Neutrophil (primary cell): ENCODE results near the gene WDR7.

Source experiments
- H3K27ac ChIP-seq: fragments of 200-600 bp; sonication (generic); 2 replicates; pipeline ENCODE4 v1.5.1; 2016; ENCODE audit warnings: mild to moderate bottlenecking, moderate library complexity
- H3K27me3 ChIP-seq: fragments of 200-600 bp; sonication (generic); 2 replicates; pipeline ENCODE4 v1.6.0; 2016; ENCODE audit warnings: mild to moderate bottlenecking
- H3K36me3 ChIP-seq: fragments of 200-600 bp; sonication (generic); 2 replicates; pipeline ENCODE4 v1.5.1; 2017
- H3K4me1 ChIP-seq, 2 experiments: fragments of 200-600 bp in 1 of 2; sonication (generic) in 1 of 2; 1 replicate in 1 of 2; 2 replicates in 1 of 2; pipeline versions ENCODE4 v1.5.1 to v1.6.1; 2013 to 2016; ENCODE audit warnings: low read depth in 1 of 2, low read length in 1 of 2, mild to moderate bottlenecking in 1 of 2, moderate library complexity in 1 of 2; ENCODE audit not compliant: control insufficient read depth in 1 of 2, insufficient read depth in 1 of 2
- H3K4me3 ChIP-seq, 2 experiments: fragments of 200-600 bp in 1 of 2; sonication (generic) in 1 of 2; 1 replicate in 1 of 2; 2 replicates in 1 of 2; pipeline ENCODE4 v1.5.1; 2013 to 2016; ENCODE audit warnings: low read depth in 1 of 2, low read length in 1 of 2, mild to moderate bottlenecking in 1 of 2, moderate library complexity in 1 of 2
- H3K9me3 ChIP-seq: fragments of 200-600 bp; sonication (generic); 2 replicates; pipeline ENCODE4 v1.5.1; 2016
- TF ChIP-seq, protein P1 (sequence below): fragments of 200-600 bp; sonication (generic); IDR thresholded peaks from 2 replicates; pipeline ENCODE4 v1.5.1; 2016; ENCODE audit warnings: antibody characterized with exemption

Gene WDR7

DNA sequence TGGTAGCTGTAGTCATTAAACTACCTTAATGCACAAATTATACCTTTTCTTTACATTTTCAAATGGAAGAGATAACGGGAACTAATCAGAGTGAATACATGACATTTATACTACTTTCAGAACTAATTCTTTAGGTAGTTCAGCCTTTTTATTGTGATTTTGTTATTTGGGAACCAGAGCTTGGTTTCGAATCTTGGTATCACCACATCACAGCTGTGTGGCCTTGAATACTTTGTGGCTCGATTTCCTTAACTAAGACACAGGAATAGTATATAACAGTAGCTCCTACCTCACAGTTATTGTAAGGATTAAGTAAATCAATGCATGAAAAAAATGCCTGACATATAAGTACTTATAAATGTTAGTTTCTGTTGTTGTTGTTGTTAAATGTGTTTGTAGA lies 240.0 kb downstream of the WDR7 start:
- Histone ChIP-seq H3K27me3 (no peaks in the 10 kb centered on the region), H3K4me3 (no peak overlapping the region), H3K4me1 (no peaks in the 10 kb centered on the region), H3K27ac (no peak overlapping the region), H3K9me3 (no peaks in the 10 kb centered on the region), H3K36me3 (no peaks in the 10 kb centered on the region)
- TF ChIP-seq, protein P1, sequence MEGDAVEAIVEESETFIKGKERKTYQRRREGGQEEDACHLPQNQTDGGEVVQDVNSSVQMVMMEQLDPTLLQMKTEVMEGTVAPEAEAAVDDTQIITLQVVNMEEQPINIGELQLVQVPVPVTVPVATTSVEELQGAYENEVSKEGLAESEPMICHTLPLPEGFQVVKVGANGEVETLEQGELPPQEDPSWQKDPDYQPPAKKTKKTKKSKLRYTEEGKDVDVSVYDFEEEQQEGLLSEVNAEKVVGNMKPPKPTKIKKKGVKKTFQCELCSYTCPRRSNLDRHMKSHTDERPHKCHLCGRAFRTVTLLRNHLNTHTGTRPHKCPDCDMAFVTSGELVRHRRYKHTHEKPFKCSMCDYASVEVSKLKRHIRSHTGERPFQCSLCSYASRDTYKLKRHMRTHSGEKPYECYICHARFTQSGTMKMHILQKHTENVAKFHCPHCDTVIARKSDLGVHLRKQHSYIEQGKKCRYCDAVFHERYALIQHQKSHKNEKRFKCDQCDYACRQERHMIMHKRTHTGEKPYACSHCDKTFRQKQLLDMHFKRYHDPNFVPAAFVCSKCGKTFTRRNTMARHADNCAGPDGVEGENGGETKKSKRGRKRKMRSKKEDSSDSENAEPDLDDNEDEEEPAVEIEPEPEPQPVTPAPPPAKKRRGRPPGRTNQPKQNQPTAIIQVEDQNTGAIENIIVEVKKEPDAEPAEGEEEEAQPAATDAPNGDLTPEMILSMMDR, result no peak

- no peaks in the 10 kb centered on the region for H3K27me3 ChIP-seq
- H3K9me3 ChIP-seq, result no peaks in the 10 kb centered on the region
- no peaks in the 10 kb centered on the region for H3K36me3 ChIP-seq
- no peaks in the 10 kb centered on the region for H3K4me1 ChIP-seq
- no peak overlapping the region for H3K4me3 ChIP-seq
- TF ChIP-seq, protein P1, result no peak
- no peak overlapping the region for H3K27ac ChIP-seq
Measured at GRCh38 chr18:56891870-56892269, 240.7 kb downstream of the WDR7 start.

- H3K27me3 ChIP-seq, result no peaks in the 10 kb centered on the region
- no peak overlapping the region for H3K4me3 ChIP-seq
- TF ChIP-seq, protein P1, result no peak
- no peaks in the 10 kb centered on the region for H3K36me3 ChIP-seq
- H3K27ac ChIP-seq, result no peak overlapping the region
- no peaks in the 10 kb centered on the region for H3K4me1 ChIP-seq
- H3K9me3 ChIP-seq, result no peaks in the 10 kb centered on the region
Measured at GRCh38 chr18:56897122-56897521, 246.0 kb downstream of the WDR7 start.

DNA sequence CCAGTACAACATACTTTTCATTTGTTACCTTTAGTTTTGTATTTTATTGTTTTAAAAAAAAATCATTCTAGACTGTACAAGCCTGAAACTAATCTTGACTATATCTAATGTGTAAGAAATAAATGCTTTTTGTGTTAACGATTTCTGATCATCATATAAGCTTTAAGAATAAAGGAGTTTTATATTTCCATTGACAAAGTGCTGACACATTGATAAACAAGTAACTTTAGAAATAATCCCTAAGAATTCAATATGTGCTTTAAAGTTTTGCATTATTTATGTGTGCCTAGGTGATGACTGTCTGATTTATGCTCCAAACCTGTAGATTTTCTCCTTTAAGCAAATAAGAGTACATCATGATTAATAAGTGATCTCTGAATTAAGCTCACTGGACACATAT lies 248.5 kb downstream of the WDR7 start:
- Histone ChIP-seq H3K27me3 (no peaks in the 10 kb centered on the region), H3K27ac (no peak overlapping the region), H3K9me3 (no peaks in the 10 kb centered on the region), H3K36me3 (no peaks in the 10 kb centered on the region), H3K4me3 (no peak overlapping the region), H3K4me1 (no peaks in the 10 kb centered on the region)
- TF ChIP-seq, protein P1, result no peak

- Histone ChIP-seq H3K27me3 (no peaks in the 10 kb centered on the region), H3K27ac (no peak overlapping the region), H3K4me1 (no peaks in the 10 kb centered on the region), H3K9me3 (no peaks in the 10 kb centered on the region), H3K36me3 (no peaks in the 10 kb centered on the region), H3K4me3 (no peak overlapping the region)
- TF ChIP-seq, protein P1, result no peak
Measured at GRCh38 chr18:56900195-56901094, 249.3 kb downstream of the WDR7 start.
